ENCODE data around the gene RACK1. TPM values are rescaled to one million over a fixed set of nuclear protein-coding genes. Genes with fewer than 3 reads are reported as not detected.
"Not testable (repeated sequence)": the region's sequence is repeated elsewhere in the genome, so short reads cannot be mapped to it uniquely, and the experiment has no call there.

RACK1 gene
- total RNA-seq, 6 experiments from 2014 or later, result 1,737 to 2,012 (median 1,885) TPM

GRCh38 chr5:181211208-181211607 lies 32.5 kb downstream of the RACK1 start:
- H3K27ac Mint-ChIP-seq, result no peak overlapping the region
- no peaks in the 10 kb centered on the region; the same call in 1 of the 2 replicates for H3K9me3 Mint-ChIP-seq
- no peaks in the 10 kb centered on the region for H3K36me3 Mint-ChIP-seq (ENCODE audit: low read depth)
- H3K4me3 Mint-ChIP-seq, result no peak overlapping the region
- peaks cover 20% of the 10 kb centered on the region for H3K27me3 Mint-ChIP-seq (ENCODE audit: insufficient read depth)
- peaks cover 21% of the 10 kb centered on the region for H3K4me1 Mint-ChIP-seq (ENCODE audit: low read depth)
- no peak for DNase-seq
- TF ChIP-seq CTCF (IDR thresholded peaks at IDR 0.05), result no peak; the same call in 1 of the 2 replicates

- H3K27ac Mint-ChIP-seq; DNase-seq; H3K36me3 Mint-ChIP-seq (ENCODE audit: low read depth); H3K9me3 Mint-ChIP-seq; H3K4me3 Mint-ChIP-seq: not testable (repeated sequence)
- Mint-ChIP-seq H3K27me3 (ENCODE audit: insufficient read depth) (peaks cover 22% of the 10 kb centered on the region), H3K4me1 (ENCODE audit: low read depth) (peaks cover 24% of the 10 kb centered on the region)
Observed at GRCh38 chr5:181210698-181211097, 33.0 kb downstream of the RACK1 start.

GRCh38 chr5:181210148-181210547 lies 33.6 kb downstream of the RACK1 start:
- peaks cover 27% of the 10 kb centered on the region for H3K4me1 Mint-ChIP-seq (ENCODE audit: low read depth)
- not testable (repeated sequence) for H3K36me3 Mint-ChIP-seq (ENCODE audit: low read depth)

GRCh38 chr5:181209006-181209405 lies 34.7 kb downstream of the RACK1 start:
- Mint-ChIP-seq H3K4me1 (ENCODE audit: low read depth) (peaks cover 27% of the 10 kb centered on the region), H3K27me3 (ENCODE audit: insufficient read depth) (peaks cover 23% of the 10 kb centered on the region)
- H3K4me3 Mint-ChIP-seq; H3K27ac Mint-ChIP-seq; H3K36me3 Mint-ChIP-seq (ENCODE audit: low read depth); H3K9me3 Mint-ChIP-seq; DNase-seq: not testable (repeated sequence)

More at GRCh38 chr5:181210148-181210547, 33.6 kb downstream of the RACK1 start:
- not testable (repeated sequence) for H3K9me3 Mint-ChIP-seq, DNase-seq, H3K27ac Mint-ChIP-seq, H3K4me3 Mint-ChIP-seq
- peaks cover 23% of the 10 kb centered on the region for H3K27me3 Mint-ChIP-seq (ENCODE audit: insufficient read depth)

GRCh38 chr5:181207960-181208253 lies 35.8 kb downstream of the RACK1 start:
- peak overlapping the region; percentile 92 for H3K4me3 Mint-ChIP-seq
- no peaks in the 10 kb centered on the region for H3K36me3 Mint-ChIP-seq (ENCODE audit: low read depth)
- no peak for TF ChIP-seq CTCF (IDR thresholded peaks at IDR 0.05)
- H3K9me3 Mint-ChIP-seq, result no peaks in the 10 kb centered on the region; the same call in 1 of the 2 replicates
- H3K4me1 Mint-ChIP-seq (ENCODE audit: low read depth), result peaks cover 31% of the 10 kb centered on the region
- H3K27ac Mint-ChIP-seq, result peak overlapping the region; percentile 90; the same call in 1 of the 2 replicates
- DNase-seq, result no peak
- peaks cover 16% of the 10 kb centered on the region for H3K27me3 Mint-ChIP-seq (ENCODE audit: insufficient read depth)

- peak; percentile 92 for DNase-seq
- Mint-ChIP-seq H3K4me1 (ENCODE audit: low read depth) (peaks cover 31% of the 10 kb centered on the region), H3K4me3 (peak overlapping the region; percentile 92), H3K27ac (peak overlapping the region; percentile 90), H3K9me3 (no peaks in the 10 kb centered on the region; the same call in 1 of the 2 replicates), H3K27me3 (ENCODE audit: insufficient read depth) (peaks cover 15% of the 10 kb centered on the region), H3K36me3 (ENCODE audit: low read depth) (no peaks in the 10 kb centered on the region)
- no peak for TF ChIP-seq CTCF (IDR thresholded peaks at IDR 0.05)
Observed at GRCh38 chr5:181207214-181207959, 36.3 kb downstream of the RACK1 start.

GRCh38 chr5:181205761-181206649 lies 37.7 kb downstream of the RACK1 start:
- DNase-seq, result no peak
- H3K4me1 Mint-ChIP-seq (ENCODE audit: low read depth), result peaks cover 31% of the 10 kb centered on the region
- peak overlapping the region; percentile 92 for H3K4me3 Mint-ChIP-seq
- no peaks in the 10 kb centered on the region; the same call in 1 of the 2 replicates for H3K9me3 Mint-ChIP-seq
- TF ChIP-seq CTCF (IDR thresholded peaks at IDR 0.05), result no peak
- H3K27me3 Mint-ChIP-seq (ENCODE audit: insufficient read depth), result peaks cover 15% of the 10 kb centered on the region
- peak overlapping the region; percentile 90 for H3K27ac Mint-ChIP-seq
- H3K36me3 Mint-ChIP-seq (ENCODE audit: low read depth), result no peaks in the 10 kb centered on the region

Measured in HFFc6 (cell line).